Measurements from ENCODE around the gene TNPO3. TPM values are rescaled to one million over a fixed set of nuclear protein-coding genes. Genes with fewer than 3 reads are reported as not detected.
A peak's percentile ranks its signal among the peaks of the same experiment; 100 is the strongest.
"Not testable (repeated sequence)": the region's sequence is repeated elsewhere in the genome, so short reads cannot be mapped to it uniquely, and the experiment has no call there.

TNPO3 gene
- total and polyA plus RNA-seq, 12 donors, result 10.6 to 61.1 (median 41.8) TPM

GRCh38 chr7:129072479-129073011, 17.6 kb upstream of the TNPO3 start:
- 62 to 77% (median 70%) methylated on average over 8 to 9 of the region's 9 CpGs for WGBS, 4 donors
- Histone ChIP-seq H3K27ac (no peak overlapping the region), H3K4me3 (no peak overlapping the region), H3K9me3 (replicated peaks in 1 of 3) (no peaks in the 10 kb centered on the region), H3K4me1 (replicated peaks in 1 of 2) (peaks cover 4 to 5% of the 10 kb centered on the region in 2 donors), H3K36me3 (replicated peaks in 1 of 2) (no peaks in the 10 kb centered on the region), H3K27me3 (no peaks in the 10 kb centered on the region)
- no peak for TF ChIP-seq POLR2A (IDR thresholded peaks at IDR 0.05)
- TF ChIP-seq CTCF (IDR thresholded peaks at IDR 0.05), result no peak
- intact Hi-C loops (cut with DNase I), result no loop called here
- DNase-seq, result no peak

GRCh38 chr7:129069021-129069420, 14.1 kb upstream of the TNPO3 start:
- Histone ChIP-seq H3K4me1 (replicated peaks in 1 of 2) (peaks cover 11 to 15% of the 10 kb centered on the region in 2 donors), H3K36me3 (replicated peaks in 1 of 2) (no peaks in the 10 kb centered on the region), H3K27me3 (no peaks in the 10 kb centered on the region), H3K9me3 (replicated peaks in 1 of 3) (no peaks in the 10 kb centered on the region), H3K4me3 (no peak overlapping the region), H3K27ac (no peak overlapping the region)
- no peak for TF ChIP-seq POLR2A (IDR thresholded peaks at IDR 0.05)
- no peak for TF ChIP-seq CTCF (IDR thresholded peaks at IDR 0.05)
- 73 to 82% (median 80%) methylated on average over 5 of the region's 5 CpGs for WGBS, 4 donors
- no peak for DNase-seq
- intact Hi-C loops (cut with DNase I), result no loop called here

GRCh38 chr7:129067943-129068548, 13.1 kb upstream of the TNPO3 start:
- Histone ChIP-seq H3K4me3 (no peak overlapping the region), H3K4me1 (replicated peaks in 1 of 2) (peaks cover 11% of the 10 kb centered on the region in 2 donors), H3K27ac (no peak overlapping the region), H3K9me3 (replicated peaks in 1 of 3) (no peaks in the 10 kb centered on the region), H3K27me3 (no peaks in the 10 kb centered on the region), H3K36me3 (replicated peaks in 1 of 2) (no peaks in the 10 kb centered on the region)
- intact Hi-C loops (cut with DNase I), result no loop called here
- no peak for TF ChIP-seq POLR2A (IDR thresholded peaks at IDR 0.05)
- TF ChIP-seq CTCF (IDR thresholded peaks at IDR 0.05), result no peak
- DNase-seq, result no peak
- 78 to 92% (median 83%) methylated on average over 5 of the region's 5 CpGs for WGBS, 4 donors

GRCh38 chr7:129067132-129067561, 12.2 kb upstream of the TNPO3 start:
- WGBS, 4 donors, result 16 to 34% (median 26%) methylated on average over 4 of the region's 4 CpGs
- intact Hi-C loops (cut with DNase I); H3K36me3 ChIP-seq (replicated peaks in 1 of 2); H3K9me3 ChIP-seq (replicated peaks in 1 of 3); H3K27me3 ChIP-seq; H3K4me3 ChIP-seq; DNase-seq: not testable (repeated sequence)
- H3K4me1 ChIP-seq (replicated peaks in 1 of 2), result peaks cover 11% of the 10 kb centered on the region in 2 donors
- peak overlapping the region in 3 of 5 donors; percentile 5 to 51 (median 30) for H3K27ac ChIP-seq

Measured in adrenal gland (tissue), 12 donors.